ENCODE measurements around the gene RPP14. TPM values are rescaled to one million over a fixed set of nuclear protein-coding genes. Genes with fewer than 3 reads are reported as not detected.
"Not testable (repeated sequence)": the region's sequence is repeated elsewhere in the genome, so short reads cannot be mapped to it uniquely, and the experiment has no call there.

RPP14 gene
- total RNA-seq, 1 experiment from 2014 or later: 22.4 TPM

GRCh38 chr3:58261954-58262666, 43.9 kb upstream of the RPP14 start:
- ChIA-PET CTCF (no interaction called here), POLR2A (no interaction called here)
- no peak for TF ChIP-seq RAD21 (IDR thresholded peaks at IDR 0.05; ENCODE audit: low read depth)

GRCh38 chr3:58266577-58266976, 39.5 kb upstream of the RPP14 start:
- no TSS peak for BruUV-seq (replicated peaks)
- POLR2A ChIA-PET: no interaction called here

More at GRCh38 chr3:58261954-58262666, 43.9 kb upstream of the RPP14 start:
- no TSS peak for BruUV-seq (replicated peaks)
- no peak overlapping the region for H2AFZ ChIP-seq (ENCODE audit: low read depth, low read length, poor library complexity, severe bottlenecking)
- ATAC-seq (no peak), DNase-seq (ENCODE audit: low read depth, low spot score) (no peak)
- no peaks in the 10 kb centered on the region; a peak in 1 of 4 replicates for H3K36me3 ChIP-seq (ENCODE audit: control insufficient read depth in 1 of 2, insufficient read depth in 2 of 2, low read length in 2 of 2)
- no peaks in the 10 kb centered on the region for H3K9me2 ChIP-seq (ENCODE audit: insufficient read depth)
- peaks cover 0 to 16% of the 10 kb centered on the region in 2 experiments; a peak in 2 of 4 replicates for H3K4me1 ChIP-seq (ENCODE audit: control insufficient read depth in 1 of 2, insufficient read depth in 2 of 2, low read length in 2 of 2)
- no peaks in the 10 kb centered on the region for H3K79me2 ChIP-seq (ENCODE audit: insufficient read depth, low read length)
- no peaks in the 10 kb centered on the region for H3K27me3 ChIP-seq (ENCODE audit: insufficient read depth, low read length)
- H4K20me1 ChIP-seq (ENCODE audit: insufficient read depth): no peaks in the 10 kb centered on the region
- intact Hi-C loops (cut with micrococcal nuclease): no loop called here
- no peak overlapping the region for H3K4me3 ChIP-seq (replicated peaks in 1 of 2; ENCODE audit: low read depth in 1 of 2, low read length in 2 of 2)
- H3K9ac ChIP-seq (ENCODE audit: low read length): no peak overlapping the region
- H3K27ac ChIP-seq (ENCODE audit: low read depth, low read length): no peak overlapping the region
- RAD21 ChIA-PET (ENCODE audit: low non-redundant PET in 1 of 2, low total read pairs in 2 of 2, uncharacterized antibody in 2 of 2, unreplicated experiment in 2 of 2): no interaction called here
- no peak overlapping the region for H3K4me2 ChIP-seq (ENCODE audit: low read length)
- H3K9me3 ChIP-seq (ENCODE audit: control insufficient read depth in 1 of 2, insufficient read depth in 1 of 2, low read depth in 1 of 2, low read length in 2 of 2): no peaks in the 10 kb centered on the region

GRCh38 chr3:58267543-58267942, 38.5 kb upstream of the RPP14 start:
- H2AFZ ChIP-seq (ENCODE audit: low read depth, low read length, poor library complexity, severe bottlenecking); POLR2A ChIA-PET; H3K4me3 ChIP-seq (replicated peaks in 1 of 2; ENCODE audit: low read depth in 1 of 2, low read length in 2 of 2); H3K9me2 ChIP-seq (ENCODE audit: insufficient read depth); H3K36me3 ChIP-seq (ENCODE audit: control insufficient read depth in 1 of 2, insufficient read depth in 2 of 2, low read length in 2 of 2); H4K20me1 ChIP-seq (ENCODE audit: insufficient read depth); DNase-seq (ENCODE audit: low read depth, low spot score); CTCF ChIA-PET; ATAC-seq; H3K27ac ChIP-seq (ENCODE audit: low read depth, low read length); H3K9me3 ChIP-seq (ENCODE audit: control insufficient read depth in 1 of 2, insufficient read depth in 1 of 2, low read depth in 1 of 2, low read length in 2 of 2); H3K79me2 ChIP-seq (ENCODE audit: insufficient read depth, low read length); H3K4me2 ChIP-seq (ENCODE audit: low read length); H3K27me3 ChIP-seq (ENCODE audit: insufficient read depth, low read length); H3K9ac ChIP-seq (ENCODE audit: low read length); RAD21 ChIA-PET (ENCODE audit: low non-redundant PET in 1 of 2, low total read pairs in 2 of 2, uncharacterized antibody in 2 of 2, unreplicated experiment in 2 of 2); BruUV-seq (replicated peaks); intact Hi-C loops (cut with micrococcal nuclease): not testable (repeated sequence)
- peaks cover 11 to 19% of the 10 kb centered on the region in 2 experiments for H3K4me1 ChIP-seq (ENCODE audit: control insufficient read depth in 1 of 2, insufficient read depth in 2 of 2, low read length in 2 of 2)

More at GRCh38 chr3:58266577-58266976, 39.5 kb upstream of the RPP14 start:
- Histone ChIP-seq H3K9me3 (ENCODE audit: control insufficient read depth in 1 of 2, insufficient read depth in 1 of 2, low read depth in 1 of 2, low read length in 2 of 2) (no peaks in the 10 kb centered on the region), H3K4me3 (replicated peaks in 1 of 2; ENCODE audit: low read depth in 1 of 2, low read length in 2 of 2) (no peak overlapping the region), H3K9me2 (ENCODE audit: insufficient read depth) (no peaks in the 10 kb centered on the region), H3K36me3 (ENCODE audit: control insufficient read depth in 1 of 2, insufficient read depth in 2 of 2, low read length in 2 of 2) (no peaks in the 10 kb centered on the region; a peak in 1 of 4 replicates), H2AFZ (ENCODE audit: low read depth, low read length, poor library complexity, severe bottlenecking) (no peak overlapping the region), H3K9ac (ENCODE audit: low read length) (no peak overlapping the region), H3K27me3 (ENCODE audit: insufficient read depth, low read length) (no peaks in the 10 kb centered on the region), H3K79me2 (ENCODE audit: insufficient read depth, low read length) (no peaks in the 10 kb centered on the region), H3K4me1 (ENCODE audit: control insufficient read depth in 1 of 2, insufficient read depth in 2 of 2, low read length in 2 of 2) (peaks cover 1 to 10% of the 10 kb centered on the region in 2 experiments), H3K4me2 (ENCODE audit: low read length) (no peak overlapping the region), H3K27ac (ENCODE audit: low read depth, low read length) (no peak overlapping the region), H4K20me1 (ENCODE audit: insufficient read depth) (no peaks in the 10 kb centered on the region)
- no peak for DNase-seq (ENCODE audit: low read depth, low spot score)
- TF ChIP-seq CEBPB (IDR thresholded peaks at IDR 0.05; ENCODE audit: low read depth): no peak
- no peak for TF ChIP-seq FOSL1 (IDR thresholded peaks at IDR 0.05; ENCODE audit: low read depth)
- no peak for TF ChIP-seq ELF1 (IDR thresholded peaks at IDR 0.05; ENCODE audit: borderline replicate concordance, low read depth)
- TF ChIP-seq SRF (IDR thresholded peaks at IDR 0.05; ENCODE audit: low read depth): no peak
- TF ChIP-seq, protein P1, sequence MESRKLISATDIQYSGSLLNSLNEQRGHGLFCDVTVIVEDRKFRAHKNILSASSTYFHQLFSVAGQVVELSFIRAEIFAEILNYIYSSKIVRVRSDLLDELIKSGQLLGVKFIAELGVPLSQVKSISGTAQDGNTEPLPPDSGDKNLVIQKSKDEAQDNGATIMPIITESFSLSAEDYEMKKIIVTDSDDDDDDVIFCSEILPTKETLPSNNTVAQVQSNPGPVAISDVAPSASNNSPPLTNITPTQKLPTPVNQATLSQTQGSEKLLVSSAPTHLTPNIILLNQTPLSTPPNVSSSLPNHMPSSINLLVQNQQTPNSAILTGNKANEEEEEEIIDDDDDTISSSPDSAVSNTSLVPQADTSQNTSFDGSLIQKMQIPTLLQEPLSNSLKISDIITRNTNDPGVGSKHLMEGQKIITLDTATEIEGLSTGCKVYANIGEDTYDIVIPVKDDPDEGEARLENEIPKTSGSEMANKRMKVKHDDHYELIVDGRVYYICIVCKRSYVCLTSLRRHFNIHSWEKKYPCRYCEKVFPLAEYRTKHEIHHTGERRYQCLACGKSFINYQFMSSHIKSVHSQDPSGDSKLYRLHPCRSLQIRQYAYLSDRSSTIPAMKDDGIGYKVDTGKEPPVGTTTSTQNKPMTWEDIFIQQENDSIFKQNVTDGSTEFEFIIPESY (IDR thresholded peaks at IDR 0.05; ENCODE audit: extremely low read depth, insufficient replicate concordance, low read length): no peak
- TF ChIP-seq MAX (IDR thresholded peaks at IDR 0.05): no peak
- no peak for TF ChIP-seq ATF3 (IDR thresholded peaks at IDR 0.05)
- no peak for TF ChIP-seq SP1 (IDR thresholded peaks at IDR 0.05; ENCODE audit: low read depth)
- TF ChIP-seq CBX3 (IDR thresholded peaks at IDR 0.05; ENCODE audit: low read depth): no peak
- RAD21 ChIA-PET (ENCODE audit: low non-redundant PET in 1 of 2, low total read pairs in 2 of 2, uncharacterized antibody in 2 of 2, unreplicated experiment in 2 of 2): no interaction called here
- CTCF ChIA-PET: no interaction called here
- no peak for ATAC-seq
- intact Hi-C loops (cut with micrococcal nuclease): no loop called here

All from HCT116 (cell line).